Heart left ventricle (tissue), 13 donors: ENCODE results near the gene USP48.
"Not testable (repeated sequence)": the region's sequence is repeated elsewhere in the genome, so short reads cannot be mapped to it uniquely, and the experiment has no call there.

Source experiments
- POLR2A ChIP-seq, 2 donors: fragments of 450-650 bp; IDR thresholded peaks; one replicate each; pipeline ENCODE4 v1.6.1; 2017; ENCODE audit warnings: antibody characterized with exemption in 2 of 2, mild to moderate bottlenecking in 2 of 2, moderate library complexity in 2 of 2
- TF ChIP-seq, protein P1 (sequence below), 12 donors: fragments of 200-600 bp; sonication (generic) in 4 of 12; IDR thresholded peaks; one replicate each; pipeline versions ENCODE4 v1.5.0 to v1.8.0; 2018 to 2022; ENCODE audit warnings: antibody characterized with exemption in 12 of 12, mild to moderate bottlenecking in 5 of 12
- donor health status: ischemic (EF 13 %, LVEDD 7.1; RV severe dilation, severe dysfunction).
- donor health status: DM: no; HTN: yes; CAD: no.
- donor health status: DM: no; HTN: no; CAD: no.
- donor health status: ischemic (EF 25% LVEDD 6.9; RV normal size, moderate dysfunction).
- donor health status: ischemic (EF 25% LVEDD 5.7; RV mildly dilated, moderate dysfunction).
- donor health status: ischemic (EF 35%, LVEDD 5.7; RV mildly dilated, moderate dysfunction).
- donor health status: nonischemic (EF 11% LVEDD 7.7; RV severe dilation, severe dysfunction).
- donor health status: DM: yes; HTN: yes; CAD: no.
- donor health status: PGD.
- donor health status: ischemic (EF 29% LVEDD 5.4; RV normal size, mild dysfunction).
- donor health status: nonischemic (EF 23%, LVEDD 6.1; RV moderate dilation, normal function).

DNA sequence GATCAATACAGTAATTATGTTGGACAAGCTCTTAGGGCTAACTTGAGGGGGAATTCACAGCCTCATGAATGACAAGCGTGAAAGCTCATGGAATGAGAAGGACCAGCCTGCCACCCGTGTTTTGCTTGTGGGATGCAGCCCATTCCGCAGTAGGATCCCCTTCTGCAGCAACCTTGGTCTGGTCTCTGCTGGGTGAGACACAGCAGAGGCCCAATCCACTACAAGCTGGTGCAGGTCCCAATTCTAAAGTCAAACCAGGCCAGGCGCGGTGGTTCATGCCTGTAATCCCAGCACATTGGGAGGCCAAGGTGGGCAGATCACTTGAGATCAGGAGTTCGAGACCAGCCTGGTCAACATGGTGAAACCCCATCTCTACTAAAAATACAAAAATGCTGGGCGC is 109.1 kb downstream of the USP48 start:
- TF ChIP-seq, protein P1, sequence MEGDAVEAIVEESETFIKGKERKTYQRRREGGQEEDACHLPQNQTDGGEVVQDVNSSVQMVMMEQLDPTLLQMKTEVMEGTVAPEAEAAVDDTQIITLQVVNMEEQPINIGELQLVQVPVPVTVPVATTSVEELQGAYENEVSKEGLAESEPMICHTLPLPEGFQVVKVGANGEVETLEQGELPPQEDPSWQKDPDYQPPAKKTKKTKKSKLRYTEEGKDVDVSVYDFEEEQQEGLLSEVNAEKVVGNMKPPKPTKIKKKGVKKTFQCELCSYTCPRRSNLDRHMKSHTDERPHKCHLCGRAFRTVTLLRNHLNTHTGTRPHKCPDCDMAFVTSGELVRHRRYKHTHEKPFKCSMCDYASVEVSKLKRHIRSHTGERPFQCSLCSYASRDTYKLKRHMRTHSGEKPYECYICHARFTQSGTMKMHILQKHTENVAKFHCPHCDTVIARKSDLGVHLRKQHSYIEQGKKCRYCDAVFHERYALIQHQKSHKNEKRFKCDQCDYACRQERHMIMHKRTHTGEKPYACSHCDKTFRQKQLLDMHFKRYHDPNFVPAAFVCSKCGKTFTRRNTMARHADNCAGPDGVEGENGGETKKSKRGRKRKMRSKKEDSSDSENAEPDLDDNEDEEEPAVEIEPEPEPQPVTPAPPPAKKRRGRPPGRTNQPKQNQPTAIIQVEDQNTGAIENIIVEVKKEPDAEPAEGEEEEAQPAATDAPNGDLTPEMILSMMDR (IDR thresholded peaks at IDR 0.05), result not testable (repeated sequence)
- TF ChIP-seq POLR2A (IDR thresholded peaks at IDR 0.05), result not testable (repeated sequence)
